HL-60 (cell line): ENCODE measurements around the gene SFMBT2.

ENCODE experiments used
- CTCF ChIP-seq: IDR thresholded peaks from one replicate; pipeline ENCODE4 v1.5.1; 2011; ENCODE audit warnings: low read length, control low read depth, inconsistent platforms; ENCODE audit not compliant: insufficient read depth
- GABPA ChIP-seq: IDR thresholded peaks from 2 replicates; pipeline ENCODE4 v1.6.1; 2012; ENCODE audit warnings: low read depth
- POLR2AphosphoS5 ChIP-seq: IDR thresholded peaks from 2 replicates; pipeline ENCODE4 v1.6.1; 2012; ENCODE audit warnings: low read depth

- no peak for TF ChIP-seq CTCF
- no peak for TF ChIP-seq GABPA
- TF ChIP-seq POLR2AphosphoS5 = no peak
These were observed 19.1 kb downstream of the SFMBT2 start for GRCh38 chr10:7391748-7392147.
